Measurements from ENCODE around the gene UCN3. TPM values are rescaled to one million over a fixed set of nuclear protein-coding genes. Genes with fewer than 3 reads are reported as not detected.

UCN3 gene
- total RNA-seq, 2 experiments from 2014 or later, result not detected

DNA sequence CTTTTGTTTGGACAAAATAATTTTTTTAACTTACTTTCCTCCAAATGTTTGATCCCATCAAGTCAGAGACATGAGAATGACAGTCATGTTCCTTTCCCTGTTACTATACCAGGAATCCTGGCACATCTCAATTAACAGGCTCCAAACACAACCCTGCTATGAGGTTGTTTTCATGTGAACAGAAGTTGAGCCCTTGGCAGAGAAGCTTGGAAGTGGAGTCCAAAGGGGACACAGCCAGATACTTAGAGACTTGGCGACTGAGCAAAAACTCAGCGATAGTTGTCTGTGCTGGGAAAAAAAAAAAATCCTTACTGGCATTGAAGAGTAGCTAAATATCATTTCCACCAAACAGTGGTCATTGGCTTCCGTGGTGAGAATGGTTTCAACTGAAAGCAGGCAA, 27.0 kb downstream of the UCN3 start:
- Histone ChIP-seq H3K9me3 (ENCODE audit: control insufficient read depth in 1 of 2, insufficient read depth in 1 of 2, low read length in 2 of 2) (peaks cover 4 to 29% of the 10 kb centered on the region in 2 experiments), H3K4me3 (ENCODE audit: low read length) (no peak overlapping the region), H3K27ac (ENCODE audit: low read depth in 1 of 2, low read length in 2 of 2) (no peak overlapping the region), H3K36me3 (ENCODE audit: insufficient read depth, low read length) (no peaks in the 10 kb centered on the region), H3K4me1 (ENCODE audit: insufficient read depth, low read length) (no peaks in the 10 kb centered on the region), H3K27me3 (ENCODE audit: control insufficient read depth in 1 of 2, insufficient read depth in 2 of 2, low read length in 2 of 2) (peaks cover 0 to 2% of the 10 kb centered on the region in 2 experiments)
- intact Hi-C loops (cut with DNase I, micrococcal nuclease), result no loop called here
- peaks cover 11% of the 10 kb centered on the region for H3K27me3 Mint-ChIP-seq
- ChIA-PET POLR2A (no interaction called here), CTCF (interaction anchor here (2.9 kb wide), 1 partner anchor 542 kb away, joined by 8 read pairs; no protein-coding TSS in a partner anchor)
- ATAC-seq (ENCODE audit: poor library complexity) (no peak), DNase-seq (no peak)
- peaks cover 4% of the 10 kb centered on the region for H3K36me3 Mint-ChIP-seq (ENCODE audit: low read depth)
- TF ChIP-seq, protein P1, sequence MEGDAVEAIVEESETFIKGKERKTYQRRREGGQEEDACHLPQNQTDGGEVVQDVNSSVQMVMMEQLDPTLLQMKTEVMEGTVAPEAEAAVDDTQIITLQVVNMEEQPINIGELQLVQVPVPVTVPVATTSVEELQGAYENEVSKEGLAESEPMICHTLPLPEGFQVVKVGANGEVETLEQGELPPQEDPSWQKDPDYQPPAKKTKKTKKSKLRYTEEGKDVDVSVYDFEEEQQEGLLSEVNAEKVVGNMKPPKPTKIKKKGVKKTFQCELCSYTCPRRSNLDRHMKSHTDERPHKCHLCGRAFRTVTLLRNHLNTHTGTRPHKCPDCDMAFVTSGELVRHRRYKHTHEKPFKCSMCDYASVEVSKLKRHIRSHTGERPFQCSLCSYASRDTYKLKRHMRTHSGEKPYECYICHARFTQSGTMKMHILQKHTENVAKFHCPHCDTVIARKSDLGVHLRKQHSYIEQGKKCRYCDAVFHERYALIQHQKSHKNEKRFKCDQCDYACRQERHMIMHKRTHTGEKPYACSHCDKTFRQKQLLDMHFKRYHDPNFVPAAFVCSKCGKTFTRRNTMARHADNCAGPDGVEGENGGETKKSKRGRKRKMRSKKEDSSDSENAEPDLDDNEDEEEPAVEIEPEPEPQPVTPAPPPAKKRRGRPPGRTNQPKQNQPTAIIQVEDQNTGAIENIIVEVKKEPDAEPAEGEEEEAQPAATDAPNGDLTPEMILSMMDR (IDR thresholded peaks at IDR 0.05), result no peak
- H3K4me1 Mint-ChIP-seq (ENCODE audit: low read depth), result no peaks in the 10 kb centered on the region
- no peak overlapping the region for H3K27ac Mint-ChIP-seq
- H3K9me3 Mint-ChIP-seq, result peaks cover 18% of the 10 kb centered on the region
- no peak overlapping the region for H3K4me3 Mint-ChIP-seq

DNA sequence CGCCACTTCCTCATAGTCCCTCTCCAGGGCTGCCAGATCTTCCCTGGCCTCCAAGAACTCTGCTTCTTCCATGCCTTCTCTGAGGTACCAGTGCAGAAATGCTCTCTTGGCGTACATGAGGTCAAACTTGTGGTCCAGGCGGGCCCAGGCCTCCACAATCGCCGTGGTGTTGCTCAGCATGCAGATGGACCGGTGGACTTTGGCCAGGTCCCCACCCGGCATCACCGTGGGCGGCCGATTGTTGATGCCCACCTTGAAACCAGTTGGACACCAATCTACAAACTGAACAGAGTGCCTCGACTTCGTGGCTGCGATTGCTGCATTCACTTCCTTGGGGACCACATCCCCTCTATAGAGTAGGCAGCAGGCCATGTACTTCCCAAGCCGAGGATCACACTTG, 28.8 kb downstream of the UCN3 start:
- peaks cover 6% of the 10 kb centered on the region for H3K27me3 Mint-ChIP-seq
- peaks cover 4 to 29% of the 10 kb centered on the region in 2 experiments for H3K9me3 ChIP-seq (ENCODE audit: control insufficient read depth in 1 of 2, insufficient read depth in 1 of 2, low read length in 2 of 2)
- H3K4me1 ChIP-seq (ENCODE audit: insufficient read depth, low read length), result no peaks in the 10 kb centered on the region
- H3K4me3 Mint-ChIP-seq, result no peak overlapping the region
- no peaks in the 10 kb centered on the region for H3K36me3 Mint-ChIP-seq (ENCODE audit: low read depth)
- no peak overlapping the region for H3K27ac ChIP-seq (ENCODE audit: low read depth in 1 of 2, low read length in 2 of 2)
- no peaks in the 10 kb centered on the region for H3K36me3 ChIP-seq (ENCODE audit: insufficient read depth, low read length)
- DNase-seq, result no peak
- intact Hi-C loops (cut with DNase I, micrococcal nuclease), result no loop called here
- peaks cover 14% of the 10 kb centered on the region for H3K9me3 Mint-ChIP-seq
- no peak for ATAC-seq (ENCODE audit: poor library complexity)
- ChIA-PET POLR2A (no interaction called here), CTCF (no interaction called here)
- no peaks in the 10 kb centered on the region for H3K4me1 Mint-ChIP-seq (ENCODE audit: low read depth)
- TF ChIP-seq, protein P1 (IDR thresholded peaks at IDR 0.05), result no peak
- H3K4me3 ChIP-seq (ENCODE audit: low read length), result no peak overlapping the region
- H3K27me3 ChIP-seq (ENCODE audit: control insufficient read depth in 1 of 2, insufficient read depth in 2 of 2, low read length in 2 of 2), result peaks cover 0 to 8% of the 10 kb centered on the region in 2 experiments
- H3K27ac Mint-ChIP-seq, result no peak overlapping the region

DNA sequence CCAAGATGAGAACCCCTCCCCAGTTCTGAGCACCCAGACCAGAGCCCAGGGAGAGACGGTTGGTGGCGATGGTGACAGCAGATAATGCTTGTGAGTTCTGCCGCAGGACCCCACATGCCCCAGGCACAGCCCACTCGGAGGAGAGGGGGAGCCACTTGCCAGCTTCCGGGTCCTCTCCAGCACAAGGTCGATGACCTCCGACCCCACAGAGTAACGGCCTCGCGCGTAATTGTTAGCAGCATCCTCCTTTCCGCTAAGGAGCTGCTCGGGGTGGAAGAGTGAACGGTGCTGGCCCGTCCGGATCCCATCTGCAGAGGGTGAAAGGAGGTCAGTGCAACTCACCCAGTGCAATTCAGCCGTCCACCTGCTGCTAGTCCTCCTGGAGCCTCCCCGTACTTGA, 30.4 kb downstream of the UCN3 start:
- H3K4me3 ChIP-seq (ENCODE audit: low read length), result no peak overlapping the region
- TF ChIP-seq, protein P1 (IDR thresholded peaks at IDR 0.05), result no peak
- Mint-ChIP-seq H3K4me3 (no peak overlapping the region), H3K9me3 (peaks cover 7% of the 10 kb centered on the region), H3K27ac (no peak overlapping the region), H3K36me3 (ENCODE audit: low read depth) (no peaks in the 10 kb centered on the region), H3K4me1 (ENCODE audit: low read depth) (no peaks in the 10 kb centered on the region), H3K27me3 (peaks cover 18% of the 10 kb centered on the region)
- H3K36me3 ChIP-seq (ENCODE audit: insufficient read depth, low read length), result no peaks in the 10 kb centered on the region
- CTCF ChIA-PET, result no interaction called here
- no peak for ATAC-seq (ENCODE audit: poor library complexity)
- H3K27ac ChIP-seq (ENCODE audit: low read depth in 1 of 2, low read length in 2 of 2), result no peak overlapping the region
- DNase-seq, result no peak
- H3K4me1 ChIP-seq (ENCODE audit: insufficient read depth, low read length), result no peaks in the 10 kb centered on the region
- H3K27me3 ChIP-seq (ENCODE audit: control insufficient read depth in 1 of 2, insufficient read depth in 2 of 2, low read length in 2 of 2), result peaks cover 0 to 8% of the 10 kb centered on the region in 2 experiments
- peaks cover 4 to 19% of the 10 kb centered on the region in 2 experiments for H3K9me3 ChIP-seq (ENCODE audit: control insufficient read depth in 1 of 2, insufficient read depth in 1 of 2, low read length in 2 of 2)
- POLR2A ChIA-PET, result no interaction called here
- intact Hi-C loops (cut with DNase I, micrococcal nuclease), result no loop called here
